Mononuclear cell (primary cell): ENCODE measurements around the gene CD28. TPM values are rescaled to one million over a fixed set of nuclear protein-coding genes. Genes with fewer than 3 reads are reported as not detected.

Experiments used
- H3K27me3 ChIP-seq: 2 replicates; pipeline ENCODE4 v1.6.0; 2011; ENCODE audit warnings: low read length, control low read depth; ENCODE audit not compliant: insufficient read depth
- H3K4me1 ChIP-seq: 2 replicates; pipeline ENCODE4 v1.5.1; 2011; ENCODE audit warnings: mild to moderate bottlenecking, low read length, control low read depth; ENCODE audit not compliant: insufficient read depth
- H3K4me3 ChIP-seq: 2 replicates; pipeline ENCODE4 v1.5.1; 2011; ENCODE audit warnings: mild to moderate bottlenecking, low read length, moderate library complexity
- H3K9me3 ChIP-seq: 2 replicates; pipeline ENCODE4 v1.5.1; 2011; ENCODE audit warnings: low read depth, mild to moderate bottlenecking, control low read depth, low read length
- total RNA-seq: library from RNA; depleted of rRNA; stranded (reverse); fragments of >200 nt; gene quantifications from one replicate; pipeline ENCODE4 v1.2.3, GENCODE V29; 2012

Gene CD28
- total RNA-seq, 1 donor = 85.3 TPM

- peaks cover 33% of the 10 kb centered on the region for H3K4me1 ChIP-seq
- H3K4me3 ChIP-seq = no peak overlapping the region
These were observed 11.6 kb downstream of the CD28 start for GRCh38 chr2:203718087-203718486.

DNA sequence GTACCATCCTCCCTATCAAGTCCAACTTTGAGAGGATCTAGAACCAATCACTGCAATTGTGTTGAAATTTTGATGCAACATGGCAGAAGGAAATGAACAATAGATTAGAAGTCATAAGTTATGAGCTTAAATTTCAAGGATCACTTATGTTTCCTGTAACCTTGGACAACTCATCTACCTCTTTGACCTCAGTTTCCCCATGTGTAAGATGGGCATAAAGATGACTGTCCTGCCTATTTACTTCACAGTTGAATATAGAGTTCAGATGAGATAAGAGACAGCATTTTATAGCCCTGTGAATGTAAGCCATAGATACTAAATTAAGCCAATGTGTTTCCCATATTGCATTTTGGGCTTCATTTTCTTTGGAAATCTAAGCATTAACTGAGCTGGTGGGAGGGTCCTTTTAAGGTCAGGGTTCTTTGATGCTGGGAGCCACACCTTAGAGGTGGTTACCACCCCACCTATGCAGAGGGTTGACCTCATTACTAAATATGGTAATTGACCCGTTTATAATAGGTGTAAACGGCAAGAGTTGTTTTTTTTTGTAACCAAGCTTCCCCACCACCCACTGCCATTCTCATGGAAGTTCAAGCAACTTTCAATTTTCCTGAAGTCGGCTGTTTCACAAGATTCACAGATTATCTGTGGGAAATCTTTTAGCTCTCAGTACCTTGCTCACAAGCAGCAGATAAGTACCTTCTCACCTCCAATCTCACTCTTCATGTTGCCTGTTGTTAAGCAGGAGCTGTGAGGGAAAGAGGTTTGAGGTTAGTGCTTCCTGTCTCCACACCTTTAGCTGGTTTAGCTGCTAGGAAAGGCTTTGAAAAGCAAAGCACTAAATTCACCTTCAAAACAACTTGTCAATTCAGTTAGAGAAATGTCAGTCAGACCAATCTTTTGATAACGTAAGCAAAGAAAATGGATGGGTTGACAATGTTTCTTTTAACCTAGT is 13.3 kb downstream of the CD28 start:
- H3K9me3 ChIP-seq = no peaks in the 10 kb centered on the region
- H3K4me1 ChIP-seq = peaks cover 30% of the 10 kb centered on the region
- no peak overlapping the region for H3K4me3 ChIP-seq
- H3K27me3 ChIP-seq = no peaks in the 10 kb centered on the region

More at GRCh38 chr2:203718087-203718486, 11.6 kb downstream of the CD28 start:
- Histone ChIP-seq H3K27me3 (no peaks in the 10 kb centered on the region), H3K9me3 (no peaks in the 10 kb centered on the region)

DNA sequence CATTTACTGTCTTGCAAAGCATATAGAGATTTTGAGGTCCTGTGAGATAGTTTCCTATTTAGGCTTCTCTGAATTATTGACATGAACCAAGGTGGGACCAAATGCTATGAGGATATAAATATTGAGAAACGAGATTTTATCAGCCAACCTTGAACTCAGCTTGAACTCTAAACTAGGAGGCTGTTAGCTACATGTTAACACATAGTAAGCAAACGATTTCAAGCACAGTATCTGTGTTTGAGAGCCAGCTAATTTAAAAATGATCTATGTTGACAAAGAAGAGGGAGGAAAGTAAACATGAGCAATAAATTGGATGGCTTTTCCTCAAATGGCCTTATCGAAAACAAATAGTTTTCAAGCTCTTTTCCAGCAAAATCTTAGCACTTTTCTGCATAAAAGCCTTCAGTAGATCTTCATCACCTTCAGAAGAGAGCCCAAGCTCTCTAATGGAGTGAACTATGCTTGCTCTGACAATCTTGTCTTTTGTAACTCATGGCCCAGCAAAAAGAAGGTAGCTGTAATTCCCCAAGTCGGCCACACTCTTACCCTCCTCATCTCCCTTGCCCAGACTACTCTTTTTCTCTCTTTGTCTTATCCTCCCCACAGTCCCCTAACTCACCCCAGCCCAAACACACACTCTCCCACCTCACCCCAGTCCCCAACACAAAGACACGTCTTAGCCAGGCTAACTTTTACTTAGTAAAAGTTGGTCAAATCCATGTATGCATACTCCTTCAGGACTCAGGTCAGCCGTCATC is 14.7 kb downstream of the CD28 start:
- H3K4me1 ChIP-seq = peaks cover 25% of the 10 kb centered on the region

GRCh38 chr2:203721781-203722300 is 15.4 kb downstream of the CD28 start:
- Histone ChIP-seq H3K4me1 (peaks cover 25% of the 10 kb centered on the region), H3K9me3 (no peaks in the 10 kb centered on the region), H3K27me3 (no peaks in the 10 kb centered on the region), H3K4me3 (no peak overlapping the region)

More for the DNA sequence above, 14.7 kb downstream of the CD28 start:
- no peak overlapping the region for H3K4me3 ChIP-seq
- H3K27me3 ChIP-seq = no peaks in the 10 kb centered on the region
- no peaks in the 10 kb centered on the region for H3K9me3 ChIP-seq

- H3K9me3 ChIP-seq = no peaks in the 10 kb centered on the region
- H3K27me3 ChIP-seq = no peaks in the 10 kb centered on the region
- H3K4me3 ChIP-seq = no peak overlapping the region
- H3K4me1 ChIP-seq = peaks cover 20% of the 10 kb centered on the region
These were observed 16.0 kb downstream of the CD28 start for GRCh38 chr2:203722411-203722810.

DNA sequence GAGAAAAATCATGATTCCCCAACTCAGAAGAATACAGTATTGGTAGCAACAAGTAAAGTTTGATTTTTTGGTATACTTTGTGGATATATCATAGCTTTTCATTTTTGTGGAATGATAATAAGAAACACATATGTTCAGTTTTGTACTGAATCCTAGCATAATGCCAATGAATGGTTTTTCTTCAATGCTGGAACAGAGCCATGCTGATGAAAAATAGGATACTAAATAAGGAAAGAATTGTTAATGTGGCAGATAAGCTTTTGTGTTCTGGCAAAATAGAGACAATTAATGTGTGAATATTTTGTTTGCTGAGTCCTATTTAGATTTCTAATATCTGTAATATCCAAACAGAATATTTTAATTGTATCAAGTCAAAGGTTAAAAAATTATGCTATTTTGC is 21.9 kb downstream of the CD28 start:
- H3K4me1 ChIP-seq = peaks cover 22% of the 10 kb centered on the region

GRCh38 chr2:203730076-203730729 is 23.8 kb downstream of the CD28 start:
- Histone ChIP-seq H3K9me3 (no peaks in the 10 kb centered on the region), H3K4me3 (no peak overlapping the region), H3K27me3 (no peaks in the 10 kb centered on the region), H3K4me1 (peaks cover 22% of the 10 kb centered on the region)

More for the DNA sequence above, 21.9 kb downstream of the CD28 start:
- H3K27me3 ChIP-seq = no peaks in the 10 kb centered on the region
- no peak overlapping the region for H3K4me3 ChIP-seq
- no peaks in the 10 kb centered on the region for H3K9me3 ChIP-seq

DNA sequence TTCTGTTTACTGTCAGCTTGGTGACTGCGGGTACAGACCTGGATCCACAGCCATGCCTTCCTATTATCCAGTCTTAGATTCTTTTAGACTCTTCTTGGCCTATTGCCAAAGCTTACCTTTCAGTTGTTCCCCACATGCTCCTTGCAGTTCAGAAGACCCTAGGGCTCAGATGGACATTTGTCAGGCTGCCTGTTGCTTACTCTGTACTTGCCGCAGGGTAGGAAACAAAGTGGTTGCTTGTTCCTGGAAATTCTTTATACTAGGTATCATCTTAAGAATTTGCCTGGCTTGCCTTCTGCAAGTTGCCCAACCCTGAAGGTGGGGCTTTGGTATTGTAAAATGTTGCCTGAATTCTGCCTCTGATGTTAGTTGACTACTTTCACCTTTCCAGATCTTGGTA is 24.4 kb downstream of the CD28 start:
- Histone ChIP-seq H3K4me1 (peaks cover 22% of the 10 kb centered on the region), H3K4me3 (no peak overlapping the region)

DNA sequence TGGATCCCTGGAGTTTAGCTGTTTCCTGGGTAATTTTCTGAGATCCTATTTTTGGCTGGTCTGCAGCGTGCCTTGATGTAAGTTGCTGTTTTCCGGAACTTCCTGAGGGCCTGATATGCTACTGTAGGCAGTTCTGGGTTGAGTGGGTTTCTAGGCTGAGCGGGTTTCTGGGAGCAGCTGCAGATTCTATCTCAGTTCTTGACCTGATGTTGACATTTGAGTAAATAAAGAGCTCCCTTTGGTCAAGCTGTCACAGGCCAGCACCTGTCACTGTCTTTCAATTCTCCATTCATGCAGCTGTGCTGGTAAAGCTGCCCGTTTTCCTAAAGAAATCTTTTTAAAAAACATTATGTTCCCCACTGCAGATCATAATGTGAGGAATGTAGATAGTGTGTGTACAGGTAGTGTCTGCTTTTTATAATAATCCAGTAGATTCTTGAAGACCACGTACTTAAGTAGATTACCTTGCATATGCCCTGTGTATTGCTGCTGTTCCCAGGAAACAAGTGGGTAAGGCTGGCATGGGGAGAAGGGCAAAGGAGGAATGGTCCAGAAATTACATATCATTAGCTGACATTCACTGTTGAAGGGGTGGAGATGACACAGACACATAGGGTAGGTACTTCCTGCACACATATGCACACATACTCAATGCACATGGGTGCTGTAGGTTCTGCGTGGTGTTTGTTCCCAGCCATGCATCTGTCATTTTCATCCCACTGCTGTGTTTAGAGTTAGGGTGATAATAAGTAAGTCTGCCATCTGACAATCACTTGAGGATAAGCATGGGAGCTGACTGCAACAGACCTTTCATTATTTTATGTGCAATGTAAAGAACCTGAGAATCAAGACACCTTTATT is 25.9 kb downstream of the CD28 start:
- H3K27me3 ChIP-seq = no peaks in the 10 kb centered on the region
- H3K4me1 ChIP-seq = peaks cover 27% of the 10 kb centered on the region
- no peak overlapping the region for H3K4me3 ChIP-seq
- H3K9me3 ChIP-seq = no peaks in the 10 kb centered on the region

More for the DNA sequence above, 24.4 kb downstream of the CD28 start:
- no peaks in the 10 kb centered on the region for H3K27me3 ChIP-seq
- no peaks in the 10 kb centered on the region for H3K9me3 ChIP-seq

DNA sequence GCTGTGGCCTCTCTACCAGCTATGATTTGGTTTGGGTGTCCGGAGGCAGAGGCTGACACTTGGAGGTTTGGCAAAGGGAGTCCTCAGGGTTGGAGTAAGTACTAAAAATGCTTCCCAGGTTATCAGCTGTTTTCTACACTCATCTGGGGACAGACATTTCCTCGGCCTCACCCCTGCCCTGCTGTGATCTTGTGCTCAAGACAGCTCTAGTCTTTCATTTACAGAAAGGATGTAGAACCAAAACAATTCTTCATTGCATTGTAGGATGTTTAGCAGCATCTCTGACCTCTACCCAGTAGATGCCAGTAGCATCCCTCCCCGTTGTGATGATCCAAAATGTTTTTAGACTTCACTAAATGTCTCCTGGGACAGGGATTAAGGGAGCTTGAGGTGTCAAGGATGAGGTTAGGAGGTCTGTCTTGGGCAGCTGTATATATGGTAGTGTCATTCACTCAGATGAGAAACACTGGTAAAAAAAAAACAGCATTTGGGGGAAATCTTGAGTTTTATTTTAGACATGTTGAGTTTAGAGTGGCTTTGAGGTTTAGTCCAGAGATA is 26.6 kb downstream of the CD28 start:
- H3K9me3 ChIP-seq = no peaks in the 10 kb centered on the region
- no peaks in the 10 kb centered on the region for H3K27me3 ChIP-seq
- peaks cover 29% of the 10 kb centered on the region for H3K4me1 ChIP-seq
- H3K4me3 ChIP-seq = no peak overlapping the region

DNA sequence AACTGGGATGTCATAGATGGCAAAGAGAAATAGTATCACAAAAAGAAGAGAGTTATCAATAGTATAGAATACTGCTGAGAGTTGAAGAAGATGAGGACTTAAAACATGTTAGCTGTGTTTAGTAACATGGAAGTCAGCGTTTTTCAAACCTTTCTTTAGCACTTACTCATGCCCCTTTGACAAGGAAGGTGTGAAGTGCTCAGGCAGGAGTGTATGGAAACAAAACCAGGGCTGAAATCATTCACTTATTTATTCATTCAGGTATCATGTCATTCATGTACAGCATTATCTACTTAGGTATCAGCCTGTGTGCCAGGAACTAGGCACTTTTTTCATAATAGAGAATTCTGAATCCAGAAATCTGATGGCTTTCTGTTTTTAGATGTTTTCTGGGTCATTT is 27.2 kb downstream of the CD28 start:
- Histone ChIP-seq H3K9me3 (no peaks in the 10 kb centered on the region), H3K4me1 (peaks cover 34% of the 10 kb centered on the region), H3K27me3 (no peaks in the 10 kb centered on the region), H3K4me3 (no peak overlapping the region)

DNA sequence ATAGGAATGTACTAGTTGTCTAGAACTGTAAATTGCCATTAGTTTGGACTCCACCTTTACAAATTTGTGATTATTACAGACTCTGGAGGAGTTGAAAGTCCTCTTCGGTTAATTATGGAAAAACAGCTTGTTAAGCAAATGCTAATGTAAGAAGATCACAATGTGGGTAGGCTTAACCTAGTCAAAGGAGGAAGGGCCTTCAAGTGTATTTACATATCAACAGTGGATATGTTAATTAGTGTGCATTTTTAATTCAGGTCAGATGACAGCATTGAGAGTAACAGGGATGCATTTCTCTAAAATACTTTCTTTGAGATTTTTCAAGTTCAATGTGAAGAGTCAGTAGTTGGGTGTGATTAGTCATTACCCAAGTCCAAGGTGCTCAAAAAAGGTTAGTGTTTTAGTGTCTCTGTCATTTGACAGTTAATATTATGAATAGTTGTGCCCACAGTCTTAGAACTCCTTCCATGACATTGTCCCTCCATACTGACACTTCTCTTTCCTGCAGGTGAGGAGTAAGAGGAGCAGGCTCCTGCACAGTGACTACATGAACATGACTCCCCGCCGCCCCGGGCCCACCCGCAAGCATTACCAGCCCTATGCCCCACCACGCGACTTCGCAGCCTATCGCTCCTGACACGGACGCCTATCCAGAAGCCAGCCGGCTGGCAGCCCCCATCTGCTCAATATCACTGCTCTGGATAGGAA is 28.0 kb downstream of the CD28 start:
- H3K9me3 ChIP-seq = no peaks in the 10 kb centered on the region
- H3K4me1 ChIP-seq = peaks cover 34% of the 10 kb centered on the region

GRCh38 chr2:203737360-203737759 is 30.9 kb downstream of the CD28 start:
- no peaks in the 10 kb centered on the region for H3K27me3 ChIP-seq
- H3K4me1 ChIP-seq = peaks cover 39% of the 10 kb centered on the region
- H3K9me3 ChIP-seq = no peaks in the 10 kb centered on the region
- no peak overlapping the region for H3K4me3 ChIP-seq

More for the DNA sequence above, 28.0 kb downstream of the CD28 start:
- Histone ChIP-seq H3K4me3 (no peak overlapping the region), H3K27me3 (no peaks in the 10 kb centered on the region)
